Activated T-helper 17 cell treated with anti-CD3 and anti-CD28 coated beads, Interleukin-2, amount 50 U/mL, for 72 hours (primary cell): ENCODE data around the gene USP36. TPM values are rescaled to one million over a fixed set of nuclear protein-coding genes. Genes with fewer than 3 reads are reported as not detected.

Experiments used
- ATAC-seq: fragments of 150-1000 bp; cut with Tn5 transposase; replicated peaks from 2 replicates; pipeline ENCODE4 v1.10.0; 2021; ENCODE audit warnings: mild to moderate bottlenecking, moderate library complexity
- H3K27ac Mint-ChIP-seq: one replicate; pipeline ENCODE4 v1.8.0; 2022; ENCODE audit warnings: mixed read lengths
- H3K27me3 Mint-ChIP-seq: one replicate; pipeline ENCODE4 v1.8.0; 2022; ENCODE audit warnings: mixed read lengths
- H3K36me3 Mint-ChIP-seq: one replicate; pipeline ENCODE4 v1.8.0; 2022; ENCODE audit warnings: low read depth, mild to moderate bottlenecking, mixed read lengths
- H3K4me1 Mint-ChIP-seq: one replicate; pipeline ENCODE4 v1.8.0; 2022; ENCODE audit warnings: mixed read lengths
- H3K4me3 Mint-ChIP-seq: one replicate; pipeline ENCODE4 v1.8.0; 2022; ENCODE audit warnings: mild to moderate bottlenecking, mixed read lengths
- H3K9me3 Mint-ChIP-seq: one replicate; pipeline ENCODE4 v1.8.0; 2022; ENCODE audit warnings: mixed read lengths
- total RNA-seq, 2 donors: library from RNA; stranded (reverse); gene quantifications; one replicate each; pipeline ENCODE4 v1.2.3, GENCODE V29; 2022

The USP36 gene
- total RNA-seq, 2 donors from 2014 or later: 95.3 to 139 TPM

DNA sequence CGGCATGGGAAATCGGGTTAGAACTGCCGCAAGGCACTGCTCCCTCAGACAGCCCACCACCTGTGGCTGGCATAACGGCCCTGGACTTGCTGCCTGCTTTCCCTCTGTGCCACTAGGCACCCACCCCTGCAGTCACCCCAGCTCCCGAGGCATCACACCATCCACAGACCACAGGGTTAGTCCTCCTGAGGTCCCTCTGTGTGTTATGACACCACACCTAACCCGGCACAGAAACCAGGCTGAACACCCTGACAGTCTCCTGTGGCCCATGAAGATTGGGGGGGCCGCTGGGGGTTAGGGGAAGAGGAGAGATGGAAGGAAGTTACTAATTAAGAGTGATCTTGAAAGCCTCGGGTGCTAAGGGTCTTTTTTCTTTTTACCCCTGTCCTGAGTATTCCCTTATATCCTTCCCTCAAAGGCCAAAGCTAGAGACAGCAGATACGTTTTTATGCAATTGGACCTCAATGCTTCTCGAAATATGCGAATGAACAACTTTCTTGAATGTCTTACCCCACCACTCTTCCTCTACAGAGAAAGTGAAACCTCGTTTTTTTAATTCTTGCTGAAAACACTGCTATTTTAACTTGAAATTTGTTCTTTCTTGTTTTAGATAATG is 65.5 kb downstream of the USP36 start:
- H3K4me1 Mint-ChIP-seq: peaks cover 26% of the 10 kb centered on the region
- H3K4me3 Mint-ChIP-seq: peak overlapping the region; percentile 94
- peak overlapping the region; percentile 99 for H3K27ac Mint-ChIP-seq
- ATAC-seq: peak; percentile 66
- H3K27me3 Mint-ChIP-seq: no peaks in the 10 kb centered on the region
- no peaks in the 10 kb centered on the region for H3K9me3 Mint-ChIP-seq
- peaks cover 87% of the 10 kb centered on the region for H3K36me3 Mint-ChIP-seq

DNA sequence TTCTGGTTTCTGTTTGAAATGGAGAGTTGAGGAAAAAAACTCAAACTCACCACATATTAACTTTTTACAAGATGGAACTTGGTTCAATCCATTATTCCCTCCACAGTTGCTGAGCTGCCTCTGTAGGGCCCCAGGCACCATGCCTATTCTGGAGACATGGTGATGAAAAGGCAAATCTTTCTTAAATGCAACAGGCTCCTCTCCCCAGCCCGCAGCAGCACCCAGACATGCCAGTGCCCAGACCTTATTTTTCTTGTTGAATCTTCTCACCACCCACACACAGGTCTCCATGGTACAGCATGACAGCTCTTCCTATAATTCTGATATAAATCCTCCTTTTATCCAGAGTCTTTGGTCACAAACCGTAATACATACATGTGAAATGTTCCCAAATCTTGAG is 66.2 kb downstream of the USP36 start:
- ATAC-seq: peak; percentile 12
- H3K27me3 Mint-ChIP-seq: no peaks in the 10 kb centered on the region
- H3K27ac Mint-ChIP-seq: peak overlapping the region; percentile 99

DNA sequence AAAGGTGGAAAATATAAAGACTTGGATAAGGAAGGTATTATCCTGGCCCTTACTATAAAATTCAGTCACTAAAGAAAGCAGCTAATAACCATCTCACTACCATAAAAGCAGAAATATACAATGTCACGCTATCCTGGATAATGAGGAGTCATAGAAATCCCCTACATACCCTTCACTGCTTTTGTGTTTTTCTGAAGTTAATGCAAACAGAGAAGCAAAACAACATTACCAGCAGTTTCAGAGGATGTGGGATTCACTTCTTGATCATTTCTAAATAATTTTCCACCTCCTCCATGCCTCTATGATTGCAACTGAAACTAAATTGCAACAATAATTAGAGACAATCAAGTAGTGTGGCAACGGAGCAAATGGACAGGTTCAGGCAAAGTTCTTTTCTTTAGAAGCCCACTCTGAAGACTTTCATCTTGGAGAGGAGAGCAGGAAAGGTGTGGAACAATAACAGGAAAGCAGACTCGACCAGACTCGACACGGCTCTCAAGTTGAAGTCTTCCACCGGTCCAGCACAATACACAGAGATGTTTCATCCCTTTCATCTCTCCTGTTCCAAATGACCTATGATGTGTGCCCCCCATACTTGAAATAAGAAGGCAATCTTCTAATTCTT is 68.7 kb downstream of the USP36 start:
- Mint-ChIP-seq H3K27ac (peak overlapping the region; percentile 99), H3K4me1 (peaks cover 18% of the 10 kb centered on the region), H3K9me3 (no peaks in the 10 kb centered on the region), H3K36me3 (peaks cover 60% of the 10 kb centered on the region), H3K4me3 (peak overlapping the region; percentile 95), H3K27me3 (no peaks in the 10 kb centered on the region)
- ATAC-seq: peak; percentile 46

More for the DNA sequence above, 66.2 kb downstream of the USP36 start:
- peaks cover 20% of the 10 kb centered on the region for H3K4me1 Mint-ChIP-seq
- H3K4me3 Mint-ChIP-seq: peak overlapping the region; percentile 94
- no peaks in the 10 kb centered on the region for H3K9me3 Mint-ChIP-seq
- H3K36me3 Mint-ChIP-seq: peaks cover 81% of the 10 kb centered on the region

DNA sequence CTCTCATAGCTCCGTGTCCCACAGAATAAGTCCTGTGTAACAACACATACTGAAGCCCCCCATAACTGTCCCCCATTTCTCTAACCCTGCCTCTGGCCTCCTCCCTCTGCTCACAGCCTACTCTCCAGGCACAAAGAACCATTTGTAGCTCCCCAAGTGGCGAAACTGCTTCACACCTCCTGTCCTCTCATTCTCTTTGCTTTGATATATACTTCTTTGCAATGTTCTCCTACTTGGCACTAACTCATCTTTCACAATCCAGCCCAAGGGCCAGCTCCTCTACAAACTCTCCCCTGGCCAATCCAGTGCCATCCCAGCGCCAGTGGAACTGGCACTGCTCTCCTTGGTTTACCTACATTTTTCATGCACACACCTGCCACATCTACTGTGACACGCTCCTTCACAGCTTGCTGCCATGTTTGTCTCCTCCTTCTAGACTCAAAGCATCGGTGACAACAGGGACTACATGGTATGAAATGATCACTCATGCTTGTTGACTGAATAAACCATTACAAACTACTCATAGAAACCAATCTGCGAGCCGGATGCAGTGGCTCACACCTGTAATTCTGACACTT is 71.3 kb downstream of the USP36 start:
- no peaks in the 10 kb centered on the region for H3K27me3 Mint-ChIP-seq
- no peak overlapping the region for H3K27ac Mint-ChIP-seq
- no peaks in the 10 kb centered on the region for H3K9me3 Mint-ChIP-seq
- no peak overlapping the region for H3K4me3 Mint-ChIP-seq
- peaks cover 13% of the 10 kb centered on the region for H3K4me1 Mint-ChIP-seq
- peaks cover 41% of the 10 kb centered on the region for H3K36me3 Mint-ChIP-seq
- peak; percentile 47 for ATAC-seq

DNA sequence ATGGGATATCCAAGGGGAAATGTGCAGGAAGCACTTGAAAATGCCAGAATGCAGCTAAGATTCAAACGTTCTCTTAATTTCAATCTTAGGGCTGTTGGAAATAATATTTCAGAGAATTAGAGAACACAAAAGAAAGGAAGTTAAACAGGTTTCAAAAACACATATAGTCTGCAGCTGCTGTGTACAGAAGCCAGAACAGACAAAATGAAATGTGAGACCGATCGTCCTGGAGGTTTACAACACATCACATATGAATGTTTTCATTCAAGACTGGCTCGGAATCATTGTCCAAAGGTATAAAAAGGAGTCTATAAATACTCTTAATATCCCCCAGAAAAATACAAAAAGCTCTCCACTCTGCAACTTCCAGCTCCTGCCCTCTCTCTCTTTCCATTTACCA is 72.8 kb downstream of the USP36 start:
- Mint-ChIP-seq H3K27me3 (no peaks in the 10 kb centered on the region), H3K4me1 (peaks cover 15% of the 10 kb centered on the region), H3K9me3 (no peaks in the 10 kb centered on the region), H3K27ac (no peak overlapping the region), H3K4me3 (no peak overlapping the region), H3K36me3 (peaks cover 31% of the 10 kb centered on the region)
- no peak for ATAC-seq

DNA sequence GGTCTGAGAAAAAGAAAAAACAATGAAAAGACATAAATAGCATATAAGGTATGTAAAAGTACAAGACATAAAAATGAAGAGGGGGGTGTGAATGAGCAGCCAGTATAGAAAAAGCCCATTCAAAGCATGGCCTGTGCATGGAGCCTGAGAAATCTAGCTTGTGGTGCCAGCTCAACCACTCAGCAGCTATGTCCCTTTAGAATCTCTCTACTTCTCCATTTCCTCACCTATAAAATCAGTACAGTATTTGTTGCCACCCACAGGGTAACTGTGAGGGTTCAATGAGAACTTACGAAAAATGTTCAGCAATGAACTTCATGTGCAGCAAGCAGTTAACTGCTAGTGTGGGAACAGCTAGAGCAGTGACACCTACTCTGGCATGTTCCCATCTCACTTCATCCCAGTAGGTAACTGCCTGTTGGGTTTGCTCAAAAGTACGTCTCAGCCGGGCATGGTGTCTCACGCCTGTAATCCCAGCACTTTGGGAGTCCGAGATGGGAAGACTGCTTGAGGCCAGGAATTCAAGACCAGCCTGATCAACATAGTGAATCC is 73.8 kb downstream of the USP36 start:
- H3K9me3 Mint-ChIP-seq: no peaks in the 10 kb centered on the region
- peaks cover 19% of the 10 kb centered on the region for H3K4me1 Mint-ChIP-seq
- no peak overlapping the region for H3K4me3 Mint-ChIP-seq
- peak; percentile 10 for ATAC-seq
- no peaks in the 10 kb centered on the region for H3K27me3 Mint-ChIP-seq
- no peak overlapping the region for H3K27ac Mint-ChIP-seq
- H3K36me3 Mint-ChIP-seq: peaks cover 30% of the 10 kb centered on the region

DNA sequence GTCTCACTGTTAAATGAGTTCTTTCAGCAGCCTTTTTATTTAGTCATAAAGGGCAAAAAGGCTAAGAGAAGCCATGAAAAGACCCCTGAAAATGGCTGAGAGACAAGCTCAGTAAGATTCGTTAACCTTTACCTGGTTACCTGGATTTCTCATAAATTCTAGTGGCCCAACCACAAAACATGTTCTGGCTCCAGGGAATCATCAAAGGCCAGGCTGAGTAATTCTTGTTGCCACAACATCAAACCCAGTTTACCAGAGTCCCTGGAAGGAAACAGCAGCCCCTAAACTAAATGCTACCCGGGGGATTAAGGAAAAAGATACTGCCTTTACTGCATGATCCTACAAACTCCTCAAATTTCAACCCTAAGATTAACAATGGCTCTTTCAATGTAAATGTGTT is 74.4 kb downstream of the USP36 start:
- peaks cover 17% of the 10 kb centered on the region for H3K4me1 Mint-ChIP-seq
- H3K36me3 Mint-ChIP-seq: peaks cover 27% of the 10 kb centered on the region
- no peak for ATAC-seq
- H3K9me3 Mint-ChIP-seq: no peaks in the 10 kb centered on the region
- no peak overlapping the region for H3K27ac Mint-ChIP-seq
- no peak overlapping the region for H3K4me3 Mint-ChIP-seq
- no peaks in the 10 kb centered on the region for H3K27me3 Mint-ChIP-seq

DNA sequence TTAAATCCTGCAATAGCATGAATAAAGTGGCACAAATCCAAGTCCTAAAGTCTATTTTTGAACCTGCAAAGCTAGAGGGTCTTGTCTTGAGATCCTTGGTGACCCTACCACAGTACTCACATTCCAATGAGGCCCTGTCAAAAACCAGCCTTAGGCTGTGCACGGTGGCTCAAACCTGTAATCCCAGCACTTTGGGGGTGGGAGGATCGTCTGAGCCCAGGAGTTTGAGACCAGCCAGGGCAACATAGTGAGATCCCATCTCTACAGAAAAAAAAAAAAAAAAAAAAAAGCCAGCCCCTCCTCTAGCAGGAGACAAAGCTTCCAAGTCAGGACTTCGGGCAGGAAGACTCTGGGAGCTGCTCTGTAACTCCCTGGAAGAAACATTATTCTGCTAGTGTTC is 74.8 kb downstream of the USP36 start:
- Mint-ChIP-seq H3K27me3 (no peaks in the 10 kb centered on the region), H3K4me3 (no peak overlapping the region), H3K9me3 (no peaks in the 10 kb centered on the region), H3K36me3 (peaks cover 24% of the 10 kb centered on the region), H3K4me1 (peaks cover 17% of the 10 kb centered on the region), H3K27ac (no peak overlapping the region)
- no peak for ATAC-seq

DNA sequence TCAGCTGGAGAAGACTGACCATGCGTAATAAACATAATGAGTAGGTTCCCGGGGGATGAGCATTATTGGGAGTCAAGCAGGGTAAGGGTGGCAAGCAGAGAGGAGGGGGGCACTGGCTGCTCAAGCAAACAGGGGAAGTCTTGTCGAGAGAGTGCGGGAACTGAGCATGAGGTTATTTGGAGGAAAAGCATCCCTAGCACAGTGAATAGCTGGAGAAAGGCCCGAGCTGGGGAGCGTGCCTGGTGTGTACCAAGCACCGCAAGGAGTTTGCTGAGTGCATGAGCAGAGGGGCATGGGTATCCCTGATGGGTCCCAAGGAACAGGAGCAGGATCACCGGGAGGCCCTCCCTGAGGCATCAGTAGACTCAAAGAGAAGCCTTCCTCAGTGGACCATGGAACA is 75.7 kb downstream of the USP36 start:
- peak overlapping the region; percentile 85 for H3K27ac Mint-ChIP-seq
- H3K4me1 Mint-ChIP-seq: peaks cover 17% of the 10 kb centered on the region
- no peak overlapping the region for H3K4me3 Mint-ChIP-seq
- no peaks in the 10 kb centered on the region for H3K9me3 Mint-ChIP-seq
- H3K36me3 Mint-ChIP-seq: peaks cover 18% of the 10 kb centered on the region
- H3K27me3 Mint-ChIP-seq: no peaks in the 10 kb centered on the region
- no peak for ATAC-seq

DNA sequence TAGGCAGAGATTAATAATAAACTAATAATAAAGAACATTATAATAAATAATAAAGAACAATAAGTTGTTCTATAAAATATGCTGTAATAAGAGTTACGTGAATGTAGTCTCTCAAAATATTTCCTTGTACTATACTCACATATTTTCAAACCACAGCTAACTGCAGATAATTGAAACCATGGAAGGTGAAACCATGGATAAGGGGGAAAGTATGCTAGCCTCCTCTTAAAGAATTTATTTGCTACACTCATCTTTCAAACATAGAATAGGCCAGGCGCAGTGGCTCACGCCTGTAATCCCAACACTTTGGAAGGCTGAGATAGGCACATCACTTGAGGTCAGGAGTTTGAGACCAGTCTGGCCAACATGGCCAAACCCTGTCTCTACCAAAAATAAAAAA is 77.1 kb downstream of the USP36 start:
- no peak for ATAC-seq
- H3K4me1 Mint-ChIP-seq: peaks cover 27% of the 10 kb centered on the region
- H3K36me3 Mint-ChIP-seq: peaks cover 30% of the 10 kb centered on the region
- H3K27ac Mint-ChIP-seq: peak overlapping the region; percentile 98
- H3K9me3 Mint-ChIP-seq: no peaks in the 10 kb centered on the region
- H3K27me3 Mint-ChIP-seq: no peaks in the 10 kb centered on the region
- H3K4me3 Mint-ChIP-seq: no peak overlapping the region

DNA sequence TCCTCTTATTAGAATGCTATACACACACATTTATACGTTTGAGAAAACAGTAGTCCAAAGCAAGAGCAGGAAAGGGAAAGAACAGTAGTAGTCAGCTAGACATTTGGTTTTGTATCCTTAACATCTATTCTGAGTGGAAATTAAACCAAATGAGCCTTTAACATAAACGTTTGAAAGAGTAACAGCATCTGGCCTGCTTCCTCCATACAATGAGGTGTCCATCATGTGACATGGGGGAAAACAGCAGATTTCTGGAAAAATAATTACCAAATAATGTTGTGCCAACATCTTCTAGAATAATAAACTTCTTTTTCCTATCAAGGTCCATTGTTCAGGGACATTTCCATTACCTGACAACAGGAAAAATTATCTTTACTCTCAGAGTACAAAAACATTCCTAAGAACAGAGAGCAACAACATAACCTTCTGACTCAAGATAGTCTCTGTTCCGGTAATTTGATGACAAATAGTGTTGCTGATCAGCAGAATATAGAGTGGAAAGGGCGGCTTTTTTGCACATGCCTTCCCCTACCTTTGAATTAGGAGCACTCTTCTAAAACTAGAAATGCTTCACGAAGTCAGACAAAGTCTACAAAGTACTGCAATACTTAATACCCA is 78.7 kb downstream of the USP36 start:
- peaks cover 35% of the 10 kb centered on the region for H3K4me1 Mint-ChIP-seq
- H3K27ac Mint-ChIP-seq: peak overlapping the region; percentile 98
- H3K36me3 Mint-ChIP-seq: peaks cover 41% of the 10 kb centered on the region
- no peak overlapping the region for H3K4me3 Mint-ChIP-seq
- no peaks in the 10 kb centered on the region for H3K9me3 Mint-ChIP-seq
- no peaks in the 10 kb centered on the region for H3K27me3 Mint-ChIP-seq
- peak; percentile 56 for ATAC-seq

DNA sequence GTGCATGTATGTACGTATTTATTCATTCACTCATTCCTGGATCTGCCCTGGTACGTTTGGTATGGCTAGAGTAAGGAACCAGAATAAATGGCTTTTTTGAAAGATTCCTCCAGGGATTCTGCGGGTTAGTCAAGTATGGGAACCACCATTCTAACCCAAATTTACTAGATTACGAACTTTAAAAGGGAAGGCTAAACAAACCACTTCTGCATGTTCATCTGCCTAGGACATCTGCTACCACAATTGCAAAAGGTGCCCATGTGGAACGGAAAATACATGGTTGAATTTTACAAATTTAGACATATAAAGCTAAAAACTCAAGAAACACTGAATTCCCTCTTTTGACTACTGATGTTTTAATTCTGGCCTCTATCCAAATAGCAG is 80.7 kb downstream of the USP36 start:
- peaks cover 46% of the 10 kb centered on the region for H3K4me1 Mint-ChIP-seq
- H3K36me3 Mint-ChIP-seq: peaks cover 53% of the 10 kb centered on the region
- ATAC-seq: no peak
- no peaks in the 10 kb centered on the region for H3K27me3 Mint-ChIP-seq
- H3K9me3 Mint-ChIP-seq: no peaks in the 10 kb centered on the region
- H3K27ac Mint-ChIP-seq: peak overlapping the region; percentile 96
- H3K4me3 Mint-ChIP-seq: peak overlapping the region; percentile 81

DNA sequence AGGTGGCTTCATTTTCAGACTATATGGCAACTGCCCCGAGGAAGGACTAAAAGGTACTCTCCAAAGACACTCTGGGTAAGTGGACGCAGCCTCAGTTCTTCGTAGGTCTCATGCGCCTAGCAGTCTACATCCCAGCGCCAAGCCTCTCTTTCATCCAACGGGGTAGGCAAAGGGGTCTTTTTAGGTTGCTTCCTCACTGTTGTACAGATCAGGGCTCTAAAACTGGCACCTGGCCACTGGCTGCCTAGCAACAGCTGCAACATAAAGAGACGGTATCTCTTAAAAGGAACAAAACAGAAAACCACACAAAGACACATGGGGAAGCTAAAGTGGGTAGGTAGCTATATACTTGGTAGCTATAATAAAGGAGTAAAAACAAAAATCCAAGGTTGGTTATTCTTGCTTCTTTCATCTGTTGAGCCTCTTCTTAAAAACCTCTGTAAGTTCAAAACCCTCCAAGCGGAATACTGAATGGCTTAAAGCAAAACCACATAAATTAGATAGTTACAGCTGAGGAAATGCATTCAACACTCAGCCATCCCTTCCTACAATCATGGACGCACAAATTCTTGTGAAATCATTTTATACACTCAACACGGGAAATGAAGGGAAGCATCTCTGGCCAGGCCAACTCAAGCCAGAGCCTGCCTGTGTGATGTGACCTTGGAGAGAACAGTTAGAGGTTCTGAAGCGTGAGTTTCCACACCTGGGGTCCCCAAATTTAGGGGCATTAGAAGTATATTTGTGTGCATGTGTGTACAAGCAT is 81.2 kb downstream of the USP36 start:
- peaks cover 48% of the 10 kb centered on the region for H3K36me3 Mint-ChIP-seq
- ATAC-seq: peak; percentile 70
- peaks cover 40% of the 10 kb centered on the region for H3K4me1 Mint-ChIP-seq
- H3K4me3 Mint-ChIP-seq: peak overlapping the region; percentile 81
- H3K9me3 Mint-ChIP-seq: no peaks in the 10 kb centered on the region
- no peaks in the 10 kb centered on the region for H3K27me3 Mint-ChIP-seq
- H3K27ac Mint-ChIP-seq: peak overlapping the region; percentile 96
